Coronary artery (tissue), 2 donors: ENCODE data around the gene ATOH7.
"Not testable (repeated sequence)": the region's sequence is repeated elsewhere in the genome, so short reads cannot be mapped to it uniquely, and the experiment has no call there.

Source experiments
- DNase-seq: peaks from one replicate; pipeline ENCODE4 v3.0.0-alpha.2; 2017; ENCODE audit warnings: low spot score
- H3K27ac ChIP-seq, 2 donors: fragments of 200-600 bp; sonication (generic); one replicate each; pipeline ENCODE4 v1.5.1; 2016 to 2019
- H3K4me3 ChIP-seq: fragments of 200-600 bp; sonication (generic); 2 replicates; pipeline ENCODE4 v1.5.1; 2016; ENCODE audit warnings: mild to moderate bottlenecking, moderate library complexity
- TF ChIP-seq, protein P1 (sequence below): fragments of 200-600 bp; sonication (generic); IDR thresholded peaks from one replicate; pipeline ENCODE4 v1.5.1; 2019; ENCODE audit warnings: antibody characterized with exemption

The ATOH7 gene

DNA sequence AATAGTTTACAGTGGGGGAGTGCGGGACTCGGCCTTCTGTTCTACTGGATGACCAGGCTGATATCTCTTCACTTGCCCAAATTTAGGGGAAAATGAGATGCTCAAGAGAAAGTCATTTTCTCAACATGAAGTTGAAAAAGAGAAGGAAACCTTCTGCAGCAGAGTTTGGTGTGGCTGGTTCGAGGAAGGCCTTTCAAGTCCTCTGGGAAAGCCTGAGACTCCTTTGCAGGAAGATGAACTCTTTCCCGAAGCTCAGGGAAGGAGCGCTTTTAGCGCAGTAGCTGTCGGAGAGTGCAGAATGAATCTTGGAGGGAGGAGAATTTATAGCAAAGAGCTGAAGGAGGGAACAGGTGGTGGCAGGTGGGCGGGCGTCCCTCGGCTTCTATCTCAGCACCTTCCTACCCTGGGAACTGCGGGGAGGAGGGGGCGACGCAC, at the start of gene ATOH7:
Gene ATOH7 (minus strand): TSS at position 297 of the 435 bp plus-strand sequence. CDS start 436 bp downstream, outside the sequence.
- no peak for DNase-seq
- TF ChIP-seq, protein P1, sequence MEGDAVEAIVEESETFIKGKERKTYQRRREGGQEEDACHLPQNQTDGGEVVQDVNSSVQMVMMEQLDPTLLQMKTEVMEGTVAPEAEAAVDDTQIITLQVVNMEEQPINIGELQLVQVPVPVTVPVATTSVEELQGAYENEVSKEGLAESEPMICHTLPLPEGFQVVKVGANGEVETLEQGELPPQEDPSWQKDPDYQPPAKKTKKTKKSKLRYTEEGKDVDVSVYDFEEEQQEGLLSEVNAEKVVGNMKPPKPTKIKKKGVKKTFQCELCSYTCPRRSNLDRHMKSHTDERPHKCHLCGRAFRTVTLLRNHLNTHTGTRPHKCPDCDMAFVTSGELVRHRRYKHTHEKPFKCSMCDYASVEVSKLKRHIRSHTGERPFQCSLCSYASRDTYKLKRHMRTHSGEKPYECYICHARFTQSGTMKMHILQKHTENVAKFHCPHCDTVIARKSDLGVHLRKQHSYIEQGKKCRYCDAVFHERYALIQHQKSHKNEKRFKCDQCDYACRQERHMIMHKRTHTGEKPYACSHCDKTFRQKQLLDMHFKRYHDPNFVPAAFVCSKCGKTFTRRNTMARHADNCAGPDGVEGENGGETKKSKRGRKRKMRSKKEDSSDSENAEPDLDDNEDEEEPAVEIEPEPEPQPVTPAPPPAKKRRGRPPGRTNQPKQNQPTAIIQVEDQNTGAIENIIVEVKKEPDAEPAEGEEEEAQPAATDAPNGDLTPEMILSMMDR = no peak
- Histone ChIP-seq H3K4me3 (peak within 1 kb of the TSS; percentile 90), H3K27ac (peak within 1 kb of the TSS in 1 of 2 donors; percentile 68)

DNA sequence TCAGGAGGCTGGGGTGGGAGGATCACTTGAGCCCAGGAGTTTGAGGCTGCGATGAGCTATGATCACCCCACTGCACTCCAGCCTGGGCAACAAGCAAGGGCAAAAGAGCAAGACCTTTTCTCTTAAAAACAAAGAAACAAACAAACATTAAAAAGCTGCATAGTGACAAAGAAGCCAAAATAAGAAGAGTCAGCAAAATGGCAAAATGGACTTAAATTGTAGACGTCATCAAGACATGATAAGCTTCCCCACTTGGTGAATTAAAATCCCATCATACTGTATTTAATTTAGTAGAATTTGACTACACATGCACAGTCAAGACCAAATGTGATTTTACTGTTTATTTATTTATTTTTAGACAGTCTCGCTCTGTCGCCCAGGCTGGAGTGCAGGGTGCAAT, 48.8 kb upstream of the ATOH7 start:
- TF ChIP-seq, protein P1 = no peak
- DNase-seq = no peak
- no peak overlapping the region for H3K27ac ChIP-seq
- no peak overlapping the region for H3K4me3 ChIP-seq

DNA sequence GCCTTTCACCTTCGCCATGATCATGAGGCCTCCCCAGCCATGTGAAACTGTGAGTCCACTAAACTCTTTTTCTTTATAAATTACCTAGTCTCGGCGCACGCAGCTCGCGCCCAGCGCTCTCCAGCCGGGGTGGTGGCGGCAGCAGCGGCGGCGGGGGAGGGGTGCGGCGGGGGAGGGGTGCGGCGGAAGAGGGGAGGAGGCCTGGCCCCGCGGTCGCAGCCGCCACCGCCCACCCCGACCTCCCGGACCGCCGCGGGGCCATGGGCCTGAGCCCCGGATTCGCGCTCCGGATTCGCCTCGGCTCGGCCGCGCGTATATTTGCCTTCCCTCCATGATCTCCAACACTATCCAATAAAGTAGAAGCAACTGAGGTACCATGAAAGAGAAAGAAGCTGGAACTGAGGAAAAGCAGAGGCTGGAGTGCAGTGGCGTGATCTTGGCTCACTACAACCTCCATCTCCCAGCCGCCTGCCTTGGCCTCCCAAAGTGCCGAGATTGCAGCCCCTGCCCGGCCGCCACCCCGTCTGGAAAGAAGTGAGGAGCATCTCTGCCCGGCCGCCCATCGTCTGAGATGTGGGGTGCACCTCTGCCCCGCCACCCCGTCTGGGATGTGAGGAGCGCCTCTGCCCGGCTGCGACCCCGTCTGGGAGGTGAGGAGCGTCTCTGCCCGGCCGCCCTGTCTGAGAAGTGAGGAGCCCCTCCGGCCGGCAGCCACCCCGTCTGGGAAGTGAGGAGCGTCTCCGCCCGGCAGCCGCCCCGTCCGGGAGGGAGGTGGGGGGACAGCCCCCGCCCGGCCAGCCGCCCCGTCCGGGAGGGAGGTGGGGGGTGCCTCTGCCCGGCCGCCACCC, 47.2 kb upstream of the ATOH7 start:
- not testable (repeated sequence) for H3K27ac ChIP-seq, DNase-seq, H3K4me3 ChIP-seq

DNA sequence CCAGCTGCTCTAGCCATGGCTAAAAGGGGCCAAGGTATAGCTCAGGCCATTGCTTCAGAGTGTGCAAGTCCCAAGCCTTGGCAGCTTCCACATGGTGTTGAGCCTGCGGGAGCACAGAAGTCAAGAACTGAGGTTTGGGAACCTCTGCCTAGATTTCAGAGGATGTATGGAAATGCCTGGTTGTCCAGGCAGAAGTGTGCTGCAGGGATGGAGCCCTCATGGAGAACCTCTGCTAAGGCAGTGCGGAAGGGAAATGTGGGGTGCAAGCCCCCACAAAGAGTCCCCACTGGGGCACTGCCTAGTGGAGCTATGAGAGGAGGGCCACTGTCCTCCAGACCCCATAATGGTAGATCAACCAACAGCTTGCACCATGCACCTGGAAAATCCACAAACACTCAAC, 45.9 kb upstream of the ATOH7 start:
- not testable (repeated sequence) for DNase-seq, H3K27ac ChIP-seq, H3K4me3 ChIP-seq

DNA sequence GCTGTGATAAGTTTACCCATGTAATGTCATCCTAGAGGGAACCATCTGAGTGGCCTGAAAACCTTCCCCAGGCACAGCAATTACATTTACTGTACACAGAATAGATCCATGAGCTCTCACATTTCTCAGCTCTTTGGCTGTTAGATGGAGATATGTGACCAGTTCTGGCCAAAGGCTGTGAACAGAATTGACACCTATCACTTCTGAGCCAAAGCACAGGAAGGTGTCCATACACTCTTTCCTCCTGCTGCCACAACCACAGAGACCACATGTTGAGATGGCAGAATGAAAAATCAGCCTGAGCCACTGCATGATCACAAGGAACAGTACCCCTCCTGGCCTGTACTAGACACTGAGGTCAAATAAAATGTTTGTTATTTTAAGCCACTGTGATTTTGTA, 44.3 kb upstream of the ATOH7 start:
- H3K27ac ChIP-seq = no peak overlapping the region
- H3K4me3 ChIP-seq = no peak overlapping the region
- TF ChIP-seq, protein P1 = no peak
- DNase-seq = no peak

DNA sequence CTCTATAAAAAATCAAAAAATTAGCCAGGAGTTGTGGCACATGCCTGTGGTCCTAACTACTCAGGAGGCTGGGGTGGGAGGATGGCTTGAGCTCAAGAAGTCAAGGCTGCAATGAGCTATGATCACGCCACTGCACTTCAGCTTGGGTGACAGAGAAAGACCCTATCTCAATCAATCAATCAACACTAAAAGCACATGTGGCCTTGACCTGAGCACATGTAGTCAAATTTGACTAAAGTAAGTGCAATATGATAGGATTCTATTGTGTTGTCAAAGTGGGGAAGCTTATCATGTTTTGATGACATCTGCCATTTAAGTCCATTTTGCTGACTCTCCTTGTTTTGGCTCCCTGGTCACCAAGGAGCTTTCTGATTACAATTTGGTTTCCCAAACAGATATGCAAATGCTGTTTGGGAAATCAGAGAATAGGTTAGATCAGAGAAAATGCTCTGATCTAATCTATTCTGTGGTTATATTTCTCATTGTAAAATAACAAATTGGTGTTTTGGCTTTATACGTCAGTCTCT, 43.8 kb upstream of the ATOH7 start:
- H3K4me3 ChIP-seq = no peak overlapping the region
- no peak for DNase-seq
- TF ChIP-seq, protein P1 = no peak
- no peak overlapping the region for H3K27ac ChIP-seq

DNA sequence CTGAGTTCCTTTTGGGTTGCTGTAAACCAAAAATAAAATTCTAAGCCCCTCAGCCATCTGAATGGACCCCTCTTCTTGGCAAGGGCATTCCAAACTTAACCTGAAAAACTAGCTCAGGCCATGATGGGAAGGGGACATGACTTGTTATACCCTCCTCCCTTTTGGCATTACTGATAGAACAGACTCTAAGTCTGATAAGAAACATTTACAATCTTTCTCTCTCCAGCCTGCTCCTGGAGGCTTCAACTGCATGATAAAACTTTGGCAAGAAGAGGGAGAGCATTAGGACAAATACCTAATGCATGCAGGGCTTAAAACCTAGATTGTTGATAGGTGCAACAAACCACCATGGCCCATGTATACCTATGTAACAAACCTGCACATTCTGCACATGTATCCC, 40.9 kb upstream of the ATOH7 start:
- no peak overlapping the region for H3K4me3 ChIP-seq
- TF ChIP-seq, protein P1 = no peak
- H3K27ac ChIP-seq = no peak overlapping the region
- no peak for DNase-seq
